Astrocyte of the cerebellum (primary cell): Measurements from ENCODE around the gene TIPARP.
"Not testable (repeated sequence)": the region's sequence is repeated elsewhere in the genome, so short reads cannot be mapped to it uniquely, and the experiment has no call there.

Experiments
- DNase-seq: peaks from one replicate; pipeline ENCODE4 v3.0.0-alpha.2; 2011; ENCODE audit warnings: low read depth
- H3K4me3 ChIP-seq: 2 replicates; pipeline ENCODE4 v1.5.1; 2011; ENCODE audit warnings: mild to moderate bottlenecking, low read depth, low read length, moderate library complexity
- CTCF ChIP-seq: IDR thresholded peaks from 2 replicates; pipeline ENCODE4 v1.5.1; 2012; ENCODE audit warnings: low read length, low read depth, moderate library complexity, mild to moderate bottlenecking; ENCODE audit errors: missing control alignments
- in situ Hi-C: cut with HindIII; loops from 2 replicates; pipeline ENCODE4 v1.10.0; 2017; ENCODE audit warnings: low sequenced_read_pairs

Gene TIPARP

DNA sequence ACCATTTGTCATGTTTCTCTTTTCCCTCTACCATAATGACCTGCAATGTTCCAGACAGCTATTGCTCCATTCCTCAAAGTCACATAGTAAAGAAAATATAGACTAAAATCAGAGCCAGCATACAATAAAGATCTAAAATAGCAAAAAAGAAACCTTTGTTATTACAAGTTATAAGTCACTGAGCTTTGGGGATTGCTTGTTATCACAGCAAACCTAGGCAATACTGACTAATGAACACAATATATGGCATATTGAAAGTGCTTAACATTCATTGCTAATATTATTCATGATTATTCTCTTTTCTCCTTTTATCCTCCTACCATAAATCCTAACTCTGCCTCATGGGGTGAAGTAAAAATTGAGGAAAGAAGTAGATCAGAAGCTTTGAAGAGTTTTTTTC, 27.4 kb upstream of the TIPARP start:
- in situ Hi-C loops, result no loop called here
- TF ChIP-seq CTCF, result no peak
- DNase-seq, result no peak
- no peak overlapping the region for H3K4me3 ChIP-seq

DNA sequence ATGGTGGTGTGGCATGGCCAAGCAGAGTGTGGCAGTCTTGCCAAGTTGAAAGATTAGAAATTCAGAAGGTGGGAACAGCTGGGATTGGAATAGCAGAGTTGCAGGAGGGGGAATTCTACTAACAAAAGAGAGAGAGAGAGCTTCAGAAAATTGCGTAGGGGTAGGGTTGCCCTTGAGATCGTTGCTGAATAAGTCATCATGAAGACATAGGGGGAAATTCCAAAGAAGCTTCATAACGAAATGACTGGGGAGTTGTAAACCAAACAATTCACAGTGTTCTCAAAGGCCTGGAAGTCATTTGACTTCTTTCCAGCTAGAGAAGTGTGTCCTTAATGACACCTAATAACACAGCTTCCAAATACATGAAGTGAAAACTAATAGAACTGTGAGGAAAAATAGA, 26.3 kb upstream of the TIPARP start:
- in situ Hi-C loops, result no loop called here
- no peak for TF ChIP-seq CTCF
- DNase-seq, result no peak
- no peak overlapping the region for H3K4me3 ChIP-seq

DNA sequence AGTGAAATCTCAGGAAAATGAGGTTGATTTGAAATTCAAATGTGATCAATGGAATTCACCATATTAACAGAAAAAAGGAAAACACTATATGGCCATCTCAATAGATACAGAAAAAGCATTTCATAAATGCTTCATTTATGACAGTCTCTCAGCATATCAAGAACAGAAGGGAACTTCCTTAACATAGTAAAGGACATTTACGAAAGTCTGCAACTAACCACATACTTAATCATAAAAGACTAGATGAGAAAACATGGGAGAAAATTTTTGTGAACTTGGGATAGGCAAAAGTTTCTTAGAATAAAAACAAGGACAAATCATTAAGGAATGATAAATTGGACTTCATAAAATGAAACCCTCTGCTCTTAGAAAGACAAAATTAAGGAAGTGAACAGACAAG, 24.7 kb upstream of the TIPARP start:
- in situ Hi-C loops, result no loop called here
- no peak for TF ChIP-seq CTCF

GRCh38 chr3:156652661-156653060, 21.7 kb upstream of the TIPARP start:
- H3K4me3 ChIP-seq, DNase-seq, in situ Hi-C loops: not testable (repeated sequence)

More for the DNA sequence above, 24.7 kb upstream of the TIPARP start:
- H3K4me3 ChIP-seq, result no peak overlapping the region
- DNase-seq, result no peak

GRCh38 chr3:156654834-156655233, 19.6 kb upstream of the TIPARP start:
- DNase-seq, result no peak
- in situ Hi-C loops, result no loop called here
- TF ChIP-seq CTCF, result no peak
- no peak overlapping the region for H3K4me3 ChIP-seq

- TF ChIP-seq CTCF, result no peak
- no peak for DNase-seq
- in situ Hi-C loops, result no loop called here
- no peak overlapping the region for H3K4me3 ChIP-seq
These were observed 18.4 kb upstream of the TIPARP start for GRCh38 chr3:156655819-156656550.

GRCh38 chr3:156657440-156657839, 16.9 kb upstream of the TIPARP start:
- no peak overlapping the region for H3K4me3 ChIP-seq
- in situ Hi-C loops, result no loop called here
- TF ChIP-seq CTCF, result no peak
- no peak for DNase-seq
